Heart left ventricle (tissue), 13 donors: ENCODE measurements around the gene PARD3.

Source experiments
- CTCF ChIP-seq, 12 donors: fragments of 200-600 bp; sonication (generic) in 4 of 12; IDR thresholded peaks; one replicate each; pipeline versions ENCODE4 v1.5.0 to v1.8.0; 2018 to 2022; ENCODE audit warnings: antibody characterized with exemption in 12 of 12, mild to moderate bottlenecking in 5 of 12
- POLR2A ChIP-seq, 2 donors: fragments of 450-650 bp; IDR thresholded peaks; one replicate each; pipeline ENCODE4 v1.6.1; 2017; ENCODE audit warnings: antibody characterized with exemption in 2 of 2, mild to moderate bottlenecking in 2 of 2, moderate library complexity in 2 of 2
- donor health status: ischemic (EF 13 %, LVEDD 7.1; RV severe dilation, severe dysfunction).
- donor health status: DM: no; HTN: yes; CAD: no.
- donor health status: DM: no; HTN: no; CAD: no.
- donor health status: ischemic (EF 25% LVEDD 6.9; RV normal size, moderate dysfunction).
- donor health status: ischemic (EF 25% LVEDD 5.7; RV mildly dilated, moderate dysfunction).
- donor health status: ischemic (EF 35%, LVEDD 5.7; RV mildly dilated, moderate dysfunction).
- donor health status: nonischemic (EF 11% LVEDD 7.7; RV severe dilation, severe dysfunction).
- donor health status: DM: yes; HTN: yes; CAD: no.
- donor health status: PGD.
- donor health status: ischemic (EF 29% LVEDD 5.4; RV normal size, mild dysfunction).
- donor health status: nonischemic (EF 23%, LVEDD 6.1; RV moderate dilation, normal function).

- no peak for TF ChIP-seq CTCF (IDR thresholded peaks at IDR 0.05)
- TF ChIP-seq POLR2A (IDR thresholded peaks at IDR 0.05), result no peak
Observed at GRCh38 chr10:34104829-34105572, 710.1 kb downstream of the PARD3 start.
